AG10803 (cell line): Measurements from ENCODE around the gene IGF2BP1.
A peak's percentile ranks its signal among the peaks of the same experiment; 100 is the strongest.
"Not testable (repeated sequence)": the region's sequence is repeated elsewhere in the genome, so short reads cannot be mapped to it uniquely, and the experiment has no call there.

ENCODE experiments used
- DNase-seq: peaks from one replicate; pipeline ENCODE4 v3.0.0; 2010; ENCODE audit warnings: low read depth
- H3K4me3 ChIP-seq: 2 replicates; pipeline ENCODE4 v1.5.1; 2011; ENCODE audit warnings: mild to moderate bottlenecking, low read length, control low read depth
- TF ChIP-seq, protein P1 (sequence below): conservative IDR thresholded peaks from 2 replicates; pipeline ENCODE4 v1.5.1; 2011; ENCODE audit warnings: mild to moderate bottlenecking, low read length, control low read depth, inconsistent platforms

Gene IGF2BP1

GRCh38 chr17:49021095-49021767 is 24.0 kb downstream of the IGF2BP1 start:
- no peak overlapping the region for H3K4me3 ChIP-seq
- peak; percentile 59 for DNase-seq
- TF ChIP-seq, protein P1, sequence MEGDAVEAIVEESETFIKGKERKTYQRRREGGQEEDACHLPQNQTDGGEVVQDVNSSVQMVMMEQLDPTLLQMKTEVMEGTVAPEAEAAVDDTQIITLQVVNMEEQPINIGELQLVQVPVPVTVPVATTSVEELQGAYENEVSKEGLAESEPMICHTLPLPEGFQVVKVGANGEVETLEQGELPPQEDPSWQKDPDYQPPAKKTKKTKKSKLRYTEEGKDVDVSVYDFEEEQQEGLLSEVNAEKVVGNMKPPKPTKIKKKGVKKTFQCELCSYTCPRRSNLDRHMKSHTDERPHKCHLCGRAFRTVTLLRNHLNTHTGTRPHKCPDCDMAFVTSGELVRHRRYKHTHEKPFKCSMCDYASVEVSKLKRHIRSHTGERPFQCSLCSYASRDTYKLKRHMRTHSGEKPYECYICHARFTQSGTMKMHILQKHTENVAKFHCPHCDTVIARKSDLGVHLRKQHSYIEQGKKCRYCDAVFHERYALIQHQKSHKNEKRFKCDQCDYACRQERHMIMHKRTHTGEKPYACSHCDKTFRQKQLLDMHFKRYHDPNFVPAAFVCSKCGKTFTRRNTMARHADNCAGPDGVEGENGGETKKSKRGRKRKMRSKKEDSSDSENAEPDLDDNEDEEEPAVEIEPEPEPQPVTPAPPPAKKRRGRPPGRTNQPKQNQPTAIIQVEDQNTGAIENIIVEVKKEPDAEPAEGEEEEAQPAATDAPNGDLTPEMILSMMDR, result no peak

GRCh38 chr17:49021768-49022103 is 24.6 kb downstream of the IGF2BP1 start:
- TF ChIP-seq, protein P1, result no peak
- DNase-seq, result no peak
- no peak overlapping the region for H3K4me3 ChIP-seq

DNA sequence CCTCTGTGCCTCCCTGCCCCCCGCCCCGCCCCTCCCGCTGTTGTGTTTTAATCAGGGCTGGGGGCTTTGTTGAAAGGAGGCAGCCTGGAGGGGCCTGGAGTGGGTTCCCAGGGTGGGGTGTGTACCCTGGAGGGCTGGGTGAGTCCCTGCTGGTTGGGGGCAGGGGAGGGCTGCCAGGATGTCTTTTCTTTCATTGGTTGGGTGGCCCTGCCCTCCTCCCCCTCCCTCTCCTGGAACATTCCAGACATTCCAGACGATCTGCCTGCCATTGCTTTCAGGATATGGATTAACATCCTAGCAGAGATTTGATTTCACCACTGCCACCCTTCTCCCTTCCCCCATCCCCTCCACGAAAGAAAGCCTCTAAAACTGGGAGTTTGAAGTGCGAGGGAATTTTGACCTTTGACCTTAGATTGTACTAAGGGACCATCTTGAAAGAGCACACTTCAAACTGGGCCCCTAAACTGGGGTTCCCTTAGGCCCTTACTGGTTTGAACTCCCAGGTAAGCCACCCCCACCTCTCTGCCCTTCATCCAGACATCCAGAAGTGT is 25.3 kb downstream of the IGF2BP1 start:
- peak; percentile 84 for DNase-seq
- no peak overlapping the region for H3K4me3 ChIP-seq
- TF ChIP-seq, protein P1, result no peak

- DNase-seq, result no peak
- TF ChIP-seq, protein P1, result no peak
- H3K4me3 ChIP-seq, result no peak overlapping the region
Measured at GRCh38 chr17:49024523-49024922, 27.3 kb downstream of the IGF2BP1 start.

DNA sequence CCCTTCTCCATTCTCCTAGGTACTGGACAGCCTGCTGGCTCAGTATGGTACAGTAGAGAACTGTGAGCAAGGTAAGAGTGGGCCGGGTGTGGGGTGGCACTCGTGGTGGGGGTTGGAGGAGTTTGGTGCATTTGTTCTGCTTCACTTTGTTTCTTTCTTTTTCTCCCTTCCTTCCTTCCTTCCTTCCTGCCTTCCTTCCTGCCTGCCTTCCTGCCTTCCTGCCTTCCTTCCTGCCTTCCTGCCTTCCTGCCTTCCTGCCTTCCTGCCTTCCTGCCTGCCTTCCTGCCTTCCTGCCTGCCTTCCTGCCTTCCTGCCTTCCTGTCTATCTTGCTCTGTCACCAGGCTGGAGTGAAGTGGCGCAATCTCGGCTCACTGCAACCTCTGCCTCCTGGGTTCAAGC is 29.3 kb downstream of the IGF2BP1 start:
- DNase-seq, H3K4me3 ChIP-seq: not testable (repeated sequence)

DNA sequence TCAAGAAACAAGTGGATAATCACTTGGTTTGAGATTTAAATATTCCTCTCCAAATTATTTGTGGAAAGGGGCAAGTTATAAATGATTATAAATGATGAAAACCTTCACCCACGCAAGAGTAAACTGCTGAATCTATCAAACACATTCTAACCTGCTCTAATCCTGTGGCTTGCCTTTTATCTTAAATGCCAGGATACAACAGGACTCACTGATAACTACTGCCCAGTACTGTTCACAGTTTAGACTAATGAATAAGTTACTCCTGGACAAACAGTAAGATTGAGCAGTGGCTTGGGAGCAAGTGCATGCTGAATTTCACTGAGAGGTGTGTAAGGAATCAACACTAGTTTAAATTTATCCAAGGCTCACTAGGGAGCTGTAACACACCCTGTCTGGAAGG is 31.1 kb downstream of the IGF2BP1 start:
- TF ChIP-seq, protein P1, result no peak
- DNase-seq, result no peak
- H3K4me3 ChIP-seq, result no peak overlapping the region

DNA sequence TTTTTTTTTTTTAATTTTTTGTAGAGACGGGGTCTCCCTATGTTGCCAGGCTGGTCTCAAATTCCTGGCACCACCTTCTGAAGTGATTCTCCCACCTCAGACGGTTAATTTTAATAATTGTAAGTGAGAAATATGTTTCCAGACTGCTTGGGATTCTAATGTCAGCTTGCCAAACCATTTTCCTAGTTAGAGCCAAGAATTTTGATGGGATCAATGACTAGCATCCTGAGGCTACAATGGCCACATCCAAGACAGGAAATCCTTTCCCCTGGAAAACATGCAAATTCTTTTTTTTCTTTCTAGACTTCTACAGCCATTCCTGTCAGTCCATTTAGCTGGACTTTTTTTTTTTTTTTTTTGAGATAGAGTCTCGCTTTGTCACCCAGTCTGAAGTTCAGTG is 32.6 kb downstream of the IGF2BP1 start:
- H3K4me3 ChIP-seq, result no peak overlapping the region
- DNase-seq, result peak; percentile 51
- TF ChIP-seq, protein P1, result no peak
